GM12873 (cell line): ENCODE measurements around the gene NEGR1.

Source experiments
- CTCF ChIP-seq: IDR thresholded peaks from 2 replicates; pipeline ENCODE4 v1.5.1; 2012; ENCODE audit warnings: low read depth, mild to moderate bottlenecking, moderate library complexity, low read length, control low read depth; ENCODE audit not compliant: insufficient read depth; ENCODE audit errors: missing control alignments

Gene NEGR1

GRCh38 chr1:71634159-71634558 lies 648.2 kb downstream of the NEGR1 start:
- TF ChIP-seq CTCF: no peak

- TF ChIP-seq CTCF: no peak
Observed at GRCh38 chr1:71630073-71630472, 652.3 kb downstream of the NEGR1 start.

- TF ChIP-seq CTCF: no peak
Observed at GRCh38 chr1:71625004-71625403, 657.3 kb downstream of the NEGR1 start.

GRCh38 chr1:71623888-71624287 lies 658.5 kb downstream of the NEGR1 start:
- no peak for TF ChIP-seq CTCF

GRCh38 chr1:71621785-71622184 lies 660.6 kb downstream of the NEGR1 start:
- no peak for TF ChIP-seq CTCF

- TF ChIP-seq CTCF: no peak
Observed at GRCh38 chr1:71618766-71619530, 663.4 kb downstream of the NEGR1 start.

GRCh38 chr1:71618191-71618590 lies 664.1 kb downstream of the NEGR1 start:
- no peak for TF ChIP-seq CTCF

GRCh38 chr1:71610476-71610875 lies 671.9 kb downstream of the NEGR1 start:
- TF ChIP-seq CTCF: no peak
